Activated T-helper 2 cell treated with anti-CD3 and anti-CD28 coated beads, Interferon-gamma antibody, Interleukin-2, Interleukin-4, amounts not matched to agents 10 μg/mL and 5 μg/mL and 100 μg/mL, durations not matched to agents 14 hours and 24 hours and 36 hours (primary cell): ENCODE measurements around the gene CSNK1D. TPM values are rescaled to one million over a fixed set of nuclear protein-coding genes. Genes with fewer than 3 reads are reported as not detected.
A peak's percentile ranks its signal among the peaks of the same experiment; 100 is the strongest.

Experiments
- DNase-seq: peaks from one replicate; pipeline ENCODE4 v3.0.0; 2021; ENCODE audit warnings: low spot score
- H3K27ac Mint-ChIP-seq: one replicate; pipeline ENCODE4 v1.8.0; 2021; ENCODE audit warnings: mixed read lengths
- H3K27me3 Mint-ChIP-seq: one replicate; pipeline ENCODE4 v1.8.0; 2021; ENCODE audit warnings: low read depth, mixed read lengths
- H3K36me3 Mint-ChIP-seq: one replicate; pipeline ENCODE4 v1.8.0; 2021; ENCODE audit warnings: low read depth, mixed read lengths
- H3K4me1 Mint-ChIP-seq: one replicate; pipeline ENCODE4 v1.8.0; 2021; ENCODE audit warnings: low read depth, mixed read lengths
- H3K4me3 Mint-ChIP-seq: one replicate; pipeline ENCODE4 v1.8.0; 2021; ENCODE audit warnings: low read depth, mild to moderate bottlenecking, moderate library complexity, mixed read lengths
- H3K9me3 Mint-ChIP-seq: one replicate; pipeline ENCODE4 v1.8.0; 2021; ENCODE audit warnings: mixed read lengths
- intact Hi-C: fragments of 100-400 bp; cut with micrococcal nuclease; formaldehyde crosslinking; loops from one replicate; pipeline ENCODE4 v1.15.1; 2023
- total RNA-seq: library from RNA; stranded (reverse); gene quantifications from 2 replicates; pipeline ENCODE4 v1.2.3, GENCODE V29; 2022

CSNK1D gene
- total RNA-seq, 1 donor from 2014 or later, result 151 TPM

DNA sequence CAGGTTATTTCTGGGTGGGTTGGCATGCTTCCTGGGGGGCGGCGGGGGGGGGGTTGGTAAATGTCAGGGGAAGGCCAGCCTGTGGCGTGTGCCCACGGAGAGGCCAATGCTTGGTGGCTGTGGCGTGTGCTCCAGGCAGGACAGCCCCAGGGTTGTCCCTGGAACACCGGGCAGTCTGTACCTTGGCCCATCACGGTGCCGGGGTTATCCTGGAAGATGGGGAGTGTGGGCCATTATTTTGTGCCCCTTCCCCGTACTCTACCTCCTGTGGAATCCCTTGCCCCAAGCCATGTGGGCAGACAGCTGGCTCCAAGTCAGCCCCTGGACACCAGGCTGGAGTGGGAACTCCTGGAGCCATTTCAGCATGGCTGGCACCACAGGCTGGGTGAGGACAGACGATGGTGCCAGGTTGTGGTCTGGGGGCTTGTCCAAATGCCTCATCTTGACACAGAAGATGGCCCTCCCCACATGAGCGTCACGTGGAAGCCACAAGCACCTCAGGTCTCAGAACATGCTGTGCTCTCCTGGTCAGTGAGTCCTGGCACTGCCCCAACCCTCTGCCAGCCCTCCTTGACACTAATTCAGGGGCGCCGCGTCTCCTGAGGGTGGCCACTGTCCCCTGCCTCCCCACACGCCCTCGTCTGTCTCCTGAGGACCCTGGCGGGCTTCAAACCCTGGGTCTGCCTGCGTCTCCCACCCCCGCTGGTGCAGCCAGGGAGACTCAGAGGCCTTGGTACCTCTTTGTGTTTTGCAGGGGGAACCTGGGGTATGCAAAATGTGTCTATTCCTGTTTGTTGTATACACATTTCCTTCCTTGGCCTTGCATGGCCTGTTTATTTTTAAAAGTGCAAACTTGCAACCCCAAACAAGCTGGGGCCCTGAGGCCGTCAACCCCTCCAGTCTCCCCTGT lies 40.4 kb downstream of the CSNK1D start:
- Mint-ChIP-seq H3K4me3 (peak overlapping the region; percentile 17), H3K27me3 (no peaks in the 10 kb centered on the region), H3K4me1 (peaks cover 12% of the 10 kb centered on the region), H3K27ac (no peak overlapping the region), H3K9me3 (no peaks in the 10 kb centered on the region), H3K36me3 (peaks cover 28% of the 10 kb centered on the region)
- DNase-seq, result no peak
- intact Hi-C loops, result loop anchor here (10.0 kb wide), 2 partner anchors 182 to 208 kb away; partner anchors contain the start of genes CENPX, HEXD, LRRC45 and OGFOD3

DNA sequence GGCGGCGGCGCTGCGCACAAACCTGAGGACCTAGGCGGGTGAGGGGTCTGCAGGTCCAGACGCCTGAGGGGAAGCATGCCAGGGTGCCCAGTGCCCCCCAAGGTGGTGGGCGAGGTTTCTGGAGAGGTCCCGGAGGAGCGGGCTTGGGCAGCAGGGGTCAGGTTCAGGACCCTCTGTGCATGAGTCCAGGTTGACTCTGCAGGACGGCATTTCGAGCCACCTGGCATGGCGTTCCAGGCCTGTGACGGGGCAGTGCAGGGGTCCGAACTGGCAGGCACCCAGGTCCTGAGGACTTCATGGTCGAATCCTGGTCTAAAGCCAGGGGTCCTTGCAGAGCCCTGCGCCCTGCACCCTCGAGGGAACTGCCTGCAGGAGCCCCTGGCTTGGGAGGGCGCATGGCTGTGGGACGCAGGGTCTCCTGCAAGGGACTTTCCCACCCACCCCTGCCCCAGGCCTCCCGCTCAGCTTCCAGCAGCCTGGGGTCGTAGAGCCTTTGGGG lies 41.1 kb downstream of the CSNK1D start:
- Mint-ChIP-seq H3K36me3 (peaks cover 24% of the 10 kb centered on the region), H3K27ac (no peak overlapping the region), H3K4me1 (peaks cover 12% of the 10 kb centered on the region), H3K4me3 (no peak overlapping the region), H3K9me3 (no peaks in the 10 kb centered on the region), H3K27me3 (no peaks in the 10 kb centered on the region)
- DNase-seq, result no peak
- intact Hi-C loops, result loop anchor here (10.0 kb wide), 2 partner anchors 182 to 208 kb away; partner anchors contain the start of genes CENPX, HEXD, LRRC45 and OGFOD3

DNA sequence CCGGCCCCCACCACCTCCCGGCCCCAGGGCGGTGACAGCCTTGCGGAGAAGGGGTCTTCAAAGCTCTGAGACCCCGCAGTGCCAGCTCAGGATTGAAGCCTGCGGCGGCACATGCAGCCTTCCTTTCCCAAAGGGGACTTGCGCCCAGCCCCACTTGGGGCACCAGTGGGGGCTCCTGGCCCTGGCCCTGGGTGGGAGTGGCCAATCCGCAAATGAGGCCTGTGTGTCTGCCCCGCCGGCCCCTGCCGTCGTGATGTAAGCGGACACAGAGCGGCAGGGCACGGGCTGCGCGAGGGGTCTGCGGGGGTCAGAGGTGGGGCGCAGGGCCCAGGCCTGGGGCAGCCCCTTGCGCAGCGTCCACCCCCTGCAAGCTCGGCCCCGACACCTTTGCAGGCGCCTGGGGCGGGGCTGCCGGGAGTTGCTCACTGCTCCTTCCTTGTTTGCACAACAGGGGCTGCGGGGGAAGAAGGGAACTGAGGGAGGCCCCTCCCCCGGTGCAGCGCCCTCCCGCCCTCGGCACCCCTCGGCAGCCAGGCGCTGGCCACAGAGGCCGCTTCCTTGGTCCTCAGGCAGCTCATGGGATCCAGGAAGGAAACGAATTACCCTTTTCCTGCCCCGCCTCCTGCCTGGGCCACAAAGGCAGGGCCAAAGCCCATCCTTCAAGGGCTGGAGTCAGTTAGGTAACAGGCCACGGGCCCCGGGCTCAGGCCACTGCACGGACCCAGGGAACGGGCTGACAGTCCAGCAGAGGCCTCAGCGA lies 41.8 kb downstream of the CSNK1D start:
- peaks cover 23% of the 10 kb centered on the region for H3K36me3 Mint-ChIP-seq
- DNase-seq, result no peak
- intact Hi-C loops, result loop anchor here (10.0 kb wide), 2 partner anchors 183 to 207 kb away; partner anchors contain the start of genes CENPX, HEXD, LRRC45 and OGFOD3

DNA sequence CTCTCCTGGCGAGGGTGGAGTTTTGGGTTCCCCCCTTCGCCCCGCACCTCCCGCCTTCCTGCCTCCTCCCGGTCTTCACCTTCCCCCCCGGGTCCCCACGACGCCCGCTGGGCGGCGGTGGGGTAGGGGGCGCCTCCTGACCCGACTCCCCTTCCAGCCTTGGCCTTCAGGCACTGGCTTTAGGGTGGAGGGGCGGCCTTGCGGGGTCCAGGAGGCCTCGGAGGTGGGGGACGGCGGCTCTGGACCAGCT lies 42.3 kb downstream of the CSNK1D start:
- no peaks in the 10 kb centered on the region for H3K27me3 Mint-ChIP-seq
- intact Hi-C loops, result loop anchor here (10.0 kb wide), 2 partner anchors 184 to 206 kb away; partner anchors contain the start of genes CENPX, HEXD, LRRC45 and OGFOD3
- peaks cover 18% of the 10 kb centered on the region for H3K36me3 Mint-ChIP-seq
- no peaks in the 10 kb centered on the region for H3K9me3 Mint-ChIP-seq
- H3K4me1 Mint-ChIP-seq, result peaks cover 12% of the 10 kb centered on the region
- H3K4me3 Mint-ChIP-seq, result no peak overlapping the region
- H3K27ac Mint-ChIP-seq, result no peak overlapping the region
- no peak for DNase-seq

More for the DNA sequence above, 41.8 kb downstream of the CSNK1D start:
- H3K27me3 Mint-ChIP-seq, result no peaks in the 10 kb centered on the region
- H3K9me3 Mint-ChIP-seq, result no peaks in the 10 kb centered on the region
- H3K4me3 Mint-ChIP-seq, result no peak overlapping the region
- peaks cover 13% of the 10 kb centered on the region for H3K4me1 Mint-ChIP-seq
- no peak overlapping the region for H3K27ac Mint-ChIP-seq

DNA sequence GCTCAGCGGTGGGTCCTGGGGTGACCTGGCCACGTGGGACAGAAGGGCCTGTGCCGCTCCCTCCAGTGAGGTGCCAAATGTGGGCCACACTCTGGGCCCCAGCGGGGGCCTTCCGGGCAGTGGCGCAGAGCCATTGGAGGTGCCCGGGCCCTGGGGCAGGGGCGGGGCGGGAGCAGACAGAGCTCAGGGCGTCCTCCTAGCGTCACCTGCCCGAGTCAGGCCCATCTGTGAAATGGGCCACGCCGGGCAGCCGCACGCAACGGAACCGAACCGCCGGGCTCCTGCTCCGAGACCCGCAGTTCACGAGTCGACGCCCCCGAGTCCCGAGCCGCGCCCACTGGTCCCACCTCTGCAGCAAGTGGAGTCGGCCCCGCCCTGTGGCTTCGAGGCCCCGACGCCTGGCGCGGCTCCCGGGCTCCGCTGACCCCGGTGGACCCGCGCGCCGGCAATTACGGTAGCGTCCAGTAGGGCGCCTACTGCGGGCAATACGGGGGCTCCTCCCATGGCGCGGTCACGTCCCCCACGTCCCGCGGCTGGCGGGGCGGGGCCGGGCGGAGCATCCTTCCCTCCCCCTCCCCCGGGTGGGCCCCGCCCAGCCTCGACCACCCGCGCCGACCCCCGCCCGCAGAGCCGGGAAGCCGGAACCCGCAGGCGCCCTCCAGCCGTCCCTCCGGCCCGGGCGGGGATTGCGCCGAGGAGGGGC lies 42.7 kb downstream of the CSNK1D start:
- Mint-ChIP-seq H3K4me3 (peak overlapping the region; percentile 95), H3K36me3 (peaks cover 14% of the 10 kb centered on the region), H3K27me3 (no peaks in the 10 kb centered on the region), H3K9me3 (no peaks in the 10 kb centered on the region), H3K27ac (no peak overlapping the region), H3K4me1 (peaks cover 8% of the 10 kb centered on the region)
- peak; percentile 64 for DNase-seq
- intact Hi-C loops, result loop anchor here (10.0 kb wide), 2 partner anchors 184 to 206 kb away; partner anchors contain the start of genes CENPX, HEXD, LRRC45 and OGFOD3

DNA sequence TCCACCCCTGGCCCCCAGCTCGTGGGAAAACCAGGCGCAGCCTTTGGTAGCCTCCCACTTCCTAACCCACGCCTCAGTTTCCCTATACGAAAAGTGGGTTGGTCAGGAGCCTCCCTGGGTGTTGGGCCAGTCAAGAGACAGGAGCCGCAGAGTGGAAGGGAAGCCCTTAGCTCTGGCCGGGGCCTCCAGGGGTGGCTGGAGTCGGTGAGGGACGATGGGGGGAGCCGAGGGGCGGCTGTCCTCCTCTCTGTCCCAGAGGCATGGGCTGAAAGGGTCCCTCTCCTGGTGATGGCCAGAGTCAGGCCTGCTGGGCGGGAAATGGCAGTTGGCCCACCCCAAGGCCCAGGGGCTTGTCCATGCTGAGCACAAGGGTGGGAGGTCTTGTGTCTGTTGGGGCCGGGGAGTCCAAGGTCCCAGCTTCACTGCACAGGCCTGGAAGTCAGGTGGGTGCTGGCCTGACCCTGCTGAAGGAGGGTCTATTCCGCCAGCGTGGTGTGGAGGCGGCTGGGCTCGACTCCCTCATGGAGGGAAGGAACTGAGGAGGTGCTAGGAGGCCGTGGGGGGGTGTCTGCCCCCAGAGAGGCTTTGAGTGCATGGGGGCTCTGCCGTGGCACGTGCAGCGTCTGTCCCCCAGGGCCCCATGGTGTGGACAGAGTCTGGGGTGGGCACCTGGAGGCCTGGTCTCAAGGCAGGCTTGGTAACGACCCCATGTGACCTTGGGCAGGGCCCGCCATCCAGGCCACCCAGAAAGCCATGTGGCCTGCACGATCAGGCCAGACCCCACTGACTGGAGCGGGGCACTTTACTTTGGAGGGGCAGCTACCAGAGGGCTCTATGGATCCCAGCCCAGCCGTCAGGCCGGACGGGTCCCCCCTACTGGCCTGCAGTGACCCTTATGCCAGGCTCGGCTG lies 43.5 kb downstream of the CSNK1D start:
- Mint-ChIP-seq H3K4me3 (peak overlapping the region; percentile 95), H3K36me3 (peaks cover 10% of the 10 kb centered on the region), H3K9me3 (no peaks in the 10 kb centered on the region), H3K4me1 (peaks cover 8% of the 10 kb centered on the region), H3K27ac (peak overlapping the region; percentile 83), H3K27me3 (no peaks in the 10 kb centered on the region)
- no peak for DNase-seq
- intact Hi-C loops, result loop anchor here (2.0 to 10.0 kb wide), 3 partner anchors 17 to 205 kb away; partner anchors contain the start of genes CCDC57, CENPX, HEXD and LRRC45

DNA sequence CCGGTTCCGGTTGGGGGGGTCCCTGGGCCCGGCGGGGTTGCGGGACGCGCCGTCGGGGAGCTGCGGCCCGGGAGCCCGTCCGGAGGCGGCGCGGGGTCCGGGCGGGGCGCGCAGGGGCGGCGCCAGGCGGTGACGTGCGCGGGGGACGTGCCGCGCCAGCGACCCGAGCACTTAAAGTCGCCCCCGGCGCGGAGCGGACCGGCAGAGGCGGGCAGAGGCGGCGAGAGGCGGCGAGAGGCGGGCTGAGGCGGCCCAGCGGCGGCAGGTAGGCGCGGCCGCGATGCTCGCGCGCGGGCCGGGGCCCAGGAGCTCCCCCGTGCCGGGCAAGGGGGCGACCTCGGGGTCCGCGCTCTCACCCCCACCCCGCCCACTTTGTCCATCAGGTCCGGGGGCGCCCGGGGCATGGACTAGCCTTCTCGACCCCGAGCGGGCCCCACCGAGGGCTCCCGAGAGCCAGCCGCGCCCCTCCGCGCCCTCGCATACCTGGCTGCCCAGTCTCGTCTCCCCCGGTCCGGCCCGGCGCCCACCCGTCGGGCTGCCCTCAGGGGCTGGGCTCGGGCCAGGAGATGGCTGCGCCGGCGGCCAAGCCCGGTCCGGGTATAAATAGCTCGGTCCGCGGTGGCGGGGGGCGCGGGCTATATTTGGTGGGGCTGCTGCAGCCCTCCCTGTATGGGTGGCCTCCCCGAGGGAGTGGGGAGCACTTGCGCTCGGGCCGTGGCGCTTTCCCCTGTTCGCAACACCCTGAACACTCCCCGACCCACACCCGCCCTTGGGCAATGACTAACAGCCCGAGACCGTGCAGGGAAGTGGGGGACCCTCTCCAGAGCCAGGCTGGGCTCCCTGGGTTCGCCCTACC lies 44.4 kb downstream of the CSNK1D start, which contains the start of gene SLC16A3:
Gene SLC16A3, plus strand, starts transcription at position 201 of the 856 bp plus-strand sequence. CDS start 6,967 bp downstream, outside the sequence.
- Mint-ChIP-seq H3K36me3 (peaks cover 9% of the 10 kb centered on the region), H3K4me1 (peaks cover 8% of the 10 kb centered on the region), H3K27me3 (no peaks in the 10 kb centered on the region), H3K27ac (peak within 1 kb of the TSS; percentile 85), H3K4me3 (peak within 1 kb of the TSS; percentile 95), H3K9me3 (no peaks in the 10 kb centered on the region)
- intact Hi-C loops, result loop anchor here (2.0 kb wide), 1 partner anchor 16 kb away; the partner anchor contains the start of gene CCDC57
- DNase-seq, result peak; percentile 67

DNA sequence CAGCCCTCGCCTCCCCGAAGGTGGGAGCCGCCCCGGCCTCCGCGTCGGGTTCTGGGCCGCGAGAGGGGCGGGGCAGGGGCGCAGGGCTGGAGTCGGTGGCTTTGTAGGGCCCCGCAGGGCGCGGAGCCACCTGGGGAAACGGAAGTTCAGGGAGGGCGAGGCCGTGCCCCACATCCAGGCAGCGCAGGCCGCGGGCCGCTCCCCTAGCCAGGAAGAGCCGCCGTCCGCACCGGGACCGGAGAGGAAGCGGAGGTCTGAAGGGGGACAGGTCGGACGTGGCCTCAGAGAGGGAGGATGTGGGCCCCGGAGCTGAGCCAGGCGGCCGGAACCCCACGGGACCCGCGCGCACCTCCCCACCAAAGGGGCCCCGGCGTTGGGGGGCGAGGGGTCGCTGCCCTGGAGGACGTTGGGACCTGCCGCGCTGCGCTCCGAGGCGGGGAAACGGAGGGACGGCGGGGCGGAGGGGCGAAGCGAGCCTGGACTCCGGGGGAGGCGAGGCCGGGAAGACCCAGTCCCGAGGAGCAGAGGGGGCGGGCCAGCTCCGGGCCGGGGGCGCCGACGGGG lies 45.1 kb downstream of the CSNK1D start:
- peaks cover 6% of the 10 kb centered on the region for H3K4me1 Mint-ChIP-seq
- DNase-seq, result peak; percentile 73
- intact Hi-C loops, result loop anchor here (2.0 kb wide), 1 partner anchor 16 kb away; the partner anchor contains the start of gene CCDC57
- H3K36me3 Mint-ChIP-seq, result peaks cover 7% of the 10 kb centered on the region
- no peaks in the 10 kb centered on the region for H3K27me3 Mint-ChIP-seq
- no peaks in the 10 kb centered on the region for H3K9me3 Mint-ChIP-seq
- peak overlapping the region; percentile 83 for H3K4me3 Mint-ChIP-seq
- peak overlapping the region; percentile 85 for H3K27ac Mint-ChIP-seq

DNA sequence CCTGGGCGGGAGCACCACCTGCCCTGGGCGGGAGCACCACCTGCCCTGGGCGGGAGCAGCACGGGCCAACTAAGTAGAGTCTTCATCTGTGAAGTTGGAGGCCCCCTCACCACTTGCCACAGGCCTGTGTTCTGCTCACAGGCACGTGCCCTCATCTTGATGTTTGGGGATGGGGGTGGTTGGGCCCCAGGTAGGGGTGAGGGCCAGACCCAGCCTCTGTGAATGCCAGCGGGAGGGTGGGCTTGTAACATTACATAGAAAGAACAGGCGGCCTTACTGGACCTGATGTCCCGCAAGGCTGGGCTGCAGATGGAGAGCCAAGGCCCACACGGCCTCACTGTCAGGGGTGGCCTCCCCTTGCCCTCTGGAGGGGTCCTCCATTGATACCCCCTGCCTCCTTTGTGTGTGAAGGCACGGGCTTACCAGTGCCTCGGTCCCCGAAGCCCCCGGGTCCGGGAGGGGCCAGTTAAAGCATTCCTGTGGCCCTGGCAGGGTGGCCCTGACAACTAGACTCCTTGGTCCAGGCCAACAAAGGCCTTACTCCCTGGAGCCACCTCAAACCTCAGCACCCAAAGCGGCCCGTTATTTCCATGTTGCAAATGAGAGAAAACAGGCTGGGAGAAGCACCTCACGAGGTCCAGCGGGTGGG lies 45.7 kb downstream of the CSNK1D start:
- no peaks in the 10 kb centered on the region for H3K27me3 Mint-ChIP-seq
- peaks cover 6% of the 10 kb centered on the region for H3K36me3 Mint-ChIP-seq
- no peaks in the 10 kb centered on the region for H3K9me3 Mint-ChIP-seq
- intact Hi-C loops, result loop anchor here (2.0 kb wide), 1 partner anchor 15 kb away; the partner anchor contains the start of gene CCDC57
- H3K27ac Mint-ChIP-seq, result peak overlapping the region; percentile 85
- H3K4me1 Mint-ChIP-seq, result peaks cover 6% of the 10 kb centered on the region
- peak overlapping the region; percentile 83 for H3K4me3 Mint-ChIP-seq
- DNase-seq, result no peak
